ENCODE measurements around the gene ATP9A. TPM values are rescaled to one million over a fixed set of nuclear protein-coding genes. Genes with fewer than 3 reads are reported as not detected.

The ATP9A gene
- total RNA-seq, 1 experiment from 2014 or later: 18.6 TPM

DNA sequence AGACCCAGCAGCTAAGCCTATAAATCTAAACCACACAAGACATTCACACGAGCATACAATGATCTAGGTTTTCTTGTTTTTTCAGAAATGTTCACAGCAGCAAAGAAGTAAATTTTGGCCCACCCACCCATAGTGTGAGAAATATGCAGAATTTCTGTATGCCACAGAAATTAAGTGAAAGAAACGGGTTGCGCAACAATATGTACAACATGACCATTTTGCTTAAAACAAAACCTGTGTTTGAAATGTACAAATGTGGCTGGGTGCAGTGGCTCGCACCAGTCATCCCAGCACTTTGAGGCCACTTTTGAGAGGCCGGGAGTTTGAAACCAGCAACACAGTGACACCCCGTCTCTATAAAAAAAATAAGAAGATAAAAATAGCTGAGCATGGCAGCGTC lies 24.8 kb upstream of the ATP9A start:
- TF ChIP-seq EZH2 (IDR thresholded peaks at IDR 0.05; ENCODE audit: low read depth): no peak
- TF ChIP-seq CTCF (conservative IDR thresholded peaks at IDR 0.05): no peak
- no peaks in the 10 kb centered on the region for H3K9me3 ChIP-seq (ENCODE audit: insufficient read depth, low read depth)
- no peaks in the 10 kb centered on the region for H3K36me3 ChIP-seq (ENCODE audit: low read depth)
- DNase-seq: no peak
- CTCF ChIA-PET: no interaction called here
- H3K9me2 ChIP-seq (ENCODE audit: insufficient read depth): no peaks in the 10 kb centered on the region
- BruUV-seq (replicated peaks): no TSS peak
- POLR2A ChIA-PET (ENCODE audit: unreplicated experiment): no interaction called here
- H3F3A ChIP-seq (ENCODE audit: insufficient read depth, low read depth): peaks cover 16% of the 10 kb centered on the region; the same call in 1 of the 2 replicates
- no peak overlapping the region for H3K27ac ChIP-seq
- H3K4me3 ChIP-seq: no peak overlapping the region
- H3K4me2 ChIP-seq: no peak overlapping the region
- peaks cover 15% of the 10 kb centered on the region for H3K4me1 ChIP-seq (replicated peaks; ENCODE audit: insufficient read depth)
- no peak overlapping the region for H2AFZ ChIP-seq
- no peaks in the 10 kb centered on the region for H3K79me2 ChIP-seq (ENCODE audit: low read depth)
- H4K20me1 ChIP-seq (ENCODE audit: insufficient read depth): no peaks in the 10 kb centered on the region
- intact Hi-C loops (cut with micrococcal nuclease; ENCODE audit: unreplicated experiment): no loop called here
- H3K27me3 ChIP-seq (ENCODE audit: insufficient read depth, low read depth): no peaks in the 10 kb centered on the region

GRCh38 chr20:51791626-51792025 lies 23.4 kb upstream of the ATP9A start:
- ChIA-PET CTCF (no interaction called here), POLR2A (ENCODE audit: unreplicated experiment) (no interaction called here)
- H2AFZ ChIP-seq: no peak overlapping the region
- BruUV-seq (replicated peaks): no TSS peak
- no peak overlapping the region for H3K4me2 ChIP-seq
- no peak for DNase-seq
- no peak overlapping the region for H3K27ac ChIP-seq
- no peaks in the 10 kb centered on the region for H3K36me3 ChIP-seq (ENCODE audit: low read depth)
- H3K9me2 ChIP-seq (ENCODE audit: insufficient read depth): no peaks in the 10 kb centered on the region
- no peaks in the 10 kb centered on the region for H3K27me3 ChIP-seq (ENCODE audit: insufficient read depth, low read depth)
- intact Hi-C loops (cut with micrococcal nuclease; ENCODE audit: unreplicated experiment): no loop called here
- no peak overlapping the region for H3K4me3 ChIP-seq
- H3K79me2 ChIP-seq (ENCODE audit: low read depth): no peaks in the 10 kb centered on the region
- TF ChIP-seq CTCF (conservative IDR thresholded peaks at IDR 0.05): no peak
- TF ChIP-seq EZH2 (IDR thresholded peaks at IDR 0.05; ENCODE audit: low read depth): no peak
- H4K20me1 ChIP-seq (ENCODE audit: insufficient read depth): no peaks in the 10 kb centered on the region
- no peaks in the 10 kb centered on the region for H3K9me3 ChIP-seq (ENCODE audit: insufficient read depth, low read depth)
- H3F3A ChIP-seq (ENCODE audit: insufficient read depth, low read depth): peaks cover 3% of the 10 kb centered on the region; the same call in 1 of the 2 replicates
- H3K4me1 ChIP-seq (replicated peaks; ENCODE audit: insufficient read depth): peaks cover 1% of the 10 kb centered on the region

DNA sequence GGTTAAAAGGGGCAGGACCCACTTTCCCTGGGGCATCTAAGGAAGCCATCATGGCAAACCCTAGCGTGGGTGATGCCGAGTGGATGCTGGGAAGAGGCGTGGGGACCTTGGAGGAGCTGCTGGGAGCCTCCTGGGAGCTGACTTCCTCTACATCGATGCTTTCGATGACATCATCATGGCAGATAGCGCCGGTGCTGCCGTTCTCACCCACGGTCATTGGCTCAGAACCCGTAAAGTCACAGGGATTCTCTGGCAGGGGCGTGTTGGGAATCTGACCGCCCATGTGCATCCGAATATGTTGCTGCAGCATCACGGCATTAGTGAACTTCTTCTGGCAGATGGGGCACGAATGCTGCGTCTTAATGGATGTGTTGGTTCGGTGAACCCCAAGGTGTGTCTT lies 22.1 kb upstream of the ATP9A start:
- ChIA-PET CTCF (no interaction called here), POLR2A (ENCODE audit: unreplicated experiment) (no interaction called here)
- no peaks in the 10 kb centered on the region for H3K79me2 ChIP-seq (ENCODE audit: low read depth)
- no peaks in the 10 kb centered on the region for H3K9me3 ChIP-seq (ENCODE audit: insufficient read depth, low read depth)
- no peaks in the 10 kb centered on the region for H3K9me2 ChIP-seq (ENCODE audit: insufficient read depth)
- H3F3A ChIP-seq (ENCODE audit: insufficient read depth, low read depth): no peaks in the 10 kb centered on the region
- H3K27me3 ChIP-seq (ENCODE audit: insufficient read depth, low read depth): no peaks in the 10 kb centered on the region
- H3K36me3 ChIP-seq (ENCODE audit: low read depth): no peaks in the 10 kb centered on the region
- intact Hi-C loops (cut with micrococcal nuclease; ENCODE audit: unreplicated experiment): no loop called here
- TF ChIP-seq EZH2 (IDR thresholded peaks at IDR 0.05; ENCODE audit: low read depth) (no peak), CTCF (conservative IDR thresholded peaks at IDR 0.05) (no peak)
- H4K20me1 ChIP-seq (ENCODE audit: insufficient read depth): no peaks in the 10 kb centered on the region
- H3K4me1 ChIP-seq (replicated peaks; ENCODE audit: insufficient read depth): no peaks in the 10 kb centered on the region
- no peak overlapping the region for H3K4me2 ChIP-seq
- no peak for DNase-seq
- no peak overlapping the region for H2AFZ ChIP-seq
- BruUV-seq (replicated peaks): no TSS peak
- no peak overlapping the region for H3K27ac ChIP-seq
- H3K4me3 ChIP-seq: no peak overlapping the region
